K562 (cell line): Measurements from ENCODE around the gene UGT2A2. TPM values are rescaled to one million over a fixed set of nuclear protein-coding genes. Genes with fewer than 3 reads are reported as not detected.

Source experiments
- ATAC-seq: fragments of 200-7000 bp; cut with Tn5 transposase; 3 replicates; pipeline ENCODE4 v1.9.1; 2020; ENCODE audit warnings: moderate library complexity
- BruUV-seq: library from RNA; stranded (reverse); fragments of 400-500 nt; replicated peaks from 2 replicates; lab custom pipeline; 2021; lab: Mats Ljungman, UMichigan
- CTCF ChIA-PET: fragments of 300-600 bp; formaldehyde crosslinking; extraction: SDS; loops from one replicate; lab custom pipeline; 2021; ENCODE audit warnings: low intra/inter-chr PET ratio; lab: Yijun Ruan, JAX
- POLR2A ChIA-PET: fragments of 300-600, 350-650 bp; sonication (Branson Sonifier 250); formaldehyde crosslinking; extraction: SDS; loops from one replicate; lab custom pipeline; 2021; ENCODE audit warnings: antibody characterized with exemption, inconsistent platforms; lab: Yijun Ruan, JAX
- DNase-seq, 4 experiments: peaks; one replicate each; pipeline versions ENCODE4 v3.0.0 to v3.0.0-alpha.2; 2011 to 2018; ENCODE audit warnings: low spot score in 3 of 4, mixed read lengths in 3 of 4; ENCODE audit errors: extremely low read depth in 1 of 4
- FAIRE-seq: peaks from 2 replicates; lab custom pipeline; 2011; peaks lifted over from hg19 to GRCh38; lab: Jason Lieb, UNC
- H2AFZ ChIP-seq: 2 replicates; pipeline ENCODE4 v1.6.0; 2011; ENCODE audit warnings: low read depth, low read length, control low read depth, inconsistent platforms
- H3K27ac ChIP-seq: fragments of 200-600 bp; 3 replicates; pipeline ENCODE4 v1.8.0; 2011; ENCODE audit warnings: low read depth, mild to moderate bottlenecking, control low read depth, inconsistent platforms, low read length, moderate library complexity, mixed read lengths; ENCODE audit errors: extremely low read depth
- H3K27me3 ChIP-seq, 2 experiments: fragments of 300-600 bp in 1 of 2; 2 replicates in 1 of 2; 3 replicates in 1 of 2; pipeline versions ENCODE4 v1.6.0 to v1.8.0; 2011; ENCODE audit warnings: inconsistent platforms in 2 of 2, low read length in 2 of 2, mild to moderate bottlenecking in 1 of 2, mixed read lengths in 1 of 2, moderate library complexity in 1 of 2; ENCODE audit not compliant: control insufficient read depth in 2 of 2, insufficient read depth in 2 of 2
- H3K36me3 ChIP-seq: fragments of 300-600 bp; 3 replicates; pipeline ENCODE4 v1.8.0; 2011; ENCODE audit warnings: mild to moderate bottlenecking, low read length, inconsistent platforms; ENCODE audit not compliant: control insufficient read depth, insufficient read depth
- H3K4me1 ChIP-seq, 2 experiments: fragments of 200-600 bp in 1 of 2; replicated peaks in 1 of 2; 2 replicates in 1 of 2; 3 replicates in 1 of 2; pipeline versions ENCODE4 v1.5.1 to v1.8.0; 2011; ENCODE audit warnings: inconsistent platforms in 2 of 2, low read length in 2 of 2, mild to moderate bottlenecking in 1 of 2, mixed read lengths in 1 of 2, moderate library complexity in 1 of 2; ENCODE audit not compliant: control insufficient read depth in 2 of 2, insufficient read depth in 2 of 2
- H3K4me2 ChIP-seq: 2 replicates; pipeline ENCODE4 v1.6.1; 2011; ENCODE audit warnings: low read length, control low read depth, inconsistent platforms, mixed read lengths; ENCODE audit not compliant: insufficient read depth
- H3K4me3 ChIP-seq: fragments of 200-600 bp; sonication (generic), shearing (Covaris generic); 2 replicates; pipeline ENCODE4 v1.5.1; 2016; ENCODE audit warnings: control low read depth, inconsistent platforms
- H3K79me2 ChIP-seq: fragments of 200-600 bp; 3 replicates; pipeline ENCODE4 v1.8.0; 2011; ENCODE audit warnings: low read length, inconsistent platforms; ENCODE audit not compliant: control insufficient read depth, insufficient read depth
- H3K9ac ChIP-seq, 2 experiments: 2 replicates each; pipeline versions ENCODE4 v1.6.0 to v1.6.1; 2011; ENCODE audit warnings: low read depth in 2 of 2, low read length in 2 of 2, control low read depth in 1 of 2, inconsistent platforms in 1 of 2, mild to moderate bottlenecking in 1 of 2, mixed read lengths in 1 of 2; ENCODE audit not compliant: insufficient read depth in 1 of 2
- H3K9me1 ChIP-seq: one replicate; pipeline ENCODE4 v1.6.0; 2011; ENCODE audit warnings: inconsistent platforms, mild to moderate bottlenecking, low read length, moderate library complexity; ENCODE audit not compliant: control insufficient read depth, insufficient read depth
- H3K9me3 ChIP-seq: replicated peaks from 2 replicates; pipeline ENCODE4 v1.5.1; 2011; ENCODE audit warnings: low read depth, low read length, inconsistent platforms; ENCODE audit not compliant: control insufficient read depth, insufficient read depth
- H4K20me1 ChIP-seq: replicated peaks from 2 replicates; pipeline ENCODE4 v1.6.1; 2011; ENCODE audit warnings: low read length, inconsistent platforms, mixed read lengths; ENCODE audit not compliant: control insufficient read depth, insufficient read depth
- CHCHD3 ChIP-seq: fragments of 250-450 bp; sonication (Bioruptor Pico); IDR thresholded peaks from 2 replicates; pipeline ENCODE4 v2.1.2; 2022; ENCODE audit warnings: mild to moderate bottlenecking
- ETS2 ChIP-seq: IDR thresholded peaks from 2 replicates; pipeline ENCODE4 v1.6.1; 2016; ENCODE audit warnings: borderline replicate concordance, missing genetic modification characterization, mild to moderate bottlenecking, moderate library complexity, missing compliant biosample characterization; ENCODE audit not compliant: poor library complexity, severe bottlenecking
- HDAC8 ChIP-seq: fragments of 450-650 bp; IDR thresholded peaks from 2 replicates; pipeline ENCODE4 v1.6.1; 2016; ENCODE audit warnings: mild to moderate bottlenecking, missing genetic modification characterization, moderate library complexity, missing compliant biosample characterization
- HDGF ChIP-seq: fragments of 450-650 bp; IDR thresholded peaks from 2 replicates; pipeline ENCODE4 v1.6.1; 2016
- MED1 ChIP-seq: sonication (generic); formaldehyde crosslinking; IDR thresholded peaks from 2 replicates; pipeline ENCODE4 v1.8.1; 2023; ENCODE audit warnings: missing genetic modification reagents, borderline replicate concordance
- MTA3 ChIP-seq: fragments of 450-650 bp; formaldehyde crosslinking; IDR thresholded peaks from 2 replicates; pipeline ENCODE4 v1.6.1; 2017; ENCODE audit warnings: mild to moderate bottlenecking, borderline replicate concordance
- NUFIP1 ChIP-seq: fragments of 450-650 bp; IDR thresholded peaks from 2 replicates; pipeline ENCODE4 v1.6.1; 2018; ENCODE audit not compliant: partially characterized antibody
- POU5F1 ChIP-seq: fragments of 150-350 bp; IDR thresholded peaks from 2 replicates; pipeline ENCODE4 v1.6.1; 2014; ENCODE audit warnings: borderline replicate concordance, low read length, low read depth, mild to moderate bottlenecking; ENCODE audit not compliant: partially characterized antibody
- PYGO2 ChIP-seq: fragments of 450-650 bp; IDR thresholded peaks from 2 replicates; pipeline ENCODE4 v1.6.1; 2016; ENCODE audit warnings: mild to moderate bottlenecking, missing genetic modification characterization, moderate library complexity, missing compliant biosample characterization
- RBM14 ChIP-seq: fragments of 200-400 bp; formaldehyde crosslinking; IDR thresholded peaks from 2 replicates; pipeline ENCODE4 v1.6.1; 2018; ENCODE audit warnings: low read depth, mild to moderate bottlenecking, low read length, moderate library complexity, borderline replicate concordance; ENCODE audit not compliant: insufficient read depth
- SMAD1 ChIP-seq: fragments of 150-350 bp; IDR thresholded peaks from 2 replicates; pipeline ENCODE4 v1.6.1; 2014; ENCODE audit warnings: low read length, low read depth; ENCODE audit not compliant: partially characterized antibody
- STAG1 ChIP-seq: sonication (generic); formaldehyde crosslinking; IDR thresholded peaks from 2 replicates; pipeline ENCODE4 v1.5.0; 2020; ENCODE audit warnings: missing genetic modification reagents, borderline replicate concordance
- ZNF121 ChIP-seq: sonication (generic); formaldehyde crosslinking; conservative IDR thresholded peaks from 2 replicates; pipeline ENCODE4 v1.8.0; 2022; ENCODE audit warnings: missing genetic modification reagents
- WGBS: fragments of 100-300 bp; shearing (Covaris generic); methylation state at CpG from one replicate; pipeline ENCODE4 v1.1.6; 2016; ENCODE audit warnings: low coverage, mixed read lengths; ENCODE audit not compliant: insufficient coverage; ENCODE audit errors: missing lambda C conversion rate; 5-methylcytosine and 5-hydroxymethylcytosine counted together
- in situ Hi-C: fragments of 300-500 bp; cut with MboI; formaldehyde crosslinking; loops from 4 replicates; pipeline ENCODE4 v1.15.0; 2018; ENCODE audit warnings: inconsistent platforms, mixed read lengths
- intact Hi-C: fragments of 100-400 bp; cut with micrococcal nuclease; formaldehyde crosslinking; loops from 2 replicates; pipeline ENCODE4 v1.14.2; 2022
- polyA plus RNA-seq, 8 experiments: library from polyadenylated mRNA; depleted of rRNA in 4 of 8; stranded (reverse) in 5 of 8; unstranded in 3 of 8; fragments of >200 nt; fragmentation: Nextera tagmentation in 2 of 8; fragmentation: Illumina TruSeq in 1 of 8; extraction: Ambion mirVana in 2 of 8; extraction: Trizol in 1 of 8; gene quantifications; 2 replicates each; pipeline versions ENCODE4 v1.2.1 to v1.2.3, GENCODE V29; 2011 to 2014; ENCODE audit warnings: inconsistent platforms in 1 of 8, missing spikeins in 1 of 8
- total RNA-seq, 7 experiments: library from RNA; depleted of rRNA in 6 of 7; stranded (reverse); fragments of >200 nt in 6 of 7; fragmentation: Illumina TruSeq in 2 of 7; extraction: Trizol in 2 of 7; gene quantifications; 2 replicates each; pipeline versions ENCODE4 v1.2.1 to v1.2.3, GENCODE V29; 2011 to 2021; ENCODE audit warnings: low replicate concordance in 1 of 7
- TF ChIP-seq, protein P1 (sequence below), 2 experiments: fragments of 450-650 bp in 1 of 2; sonication (generic) in 1 of 2; formaldehyde crosslinking in 1 of 2; IDR thresholded peaks; 2 replicates each; pipeline versions ENCODE4 v1.7.1 to v1.9.0; 2016 to 2022; ENCODE audit warnings: inconsistent platforms in 1 of 2, mild to moderate bottlenecking in 1 of 2, missing genetic modification reagents in 1 of 2

Gene UGT2A2
- total and polyA plus RNA-seq, 9 of the 15 experiments (the other 6 are each of a cell fraction or from before 2014, with no cell fraction given), result not detected

GRCh38 chr4:69549651-69550050, 89.8 kb downstream of the UGT2A2 start:
- H3K4me1 ChIP-seq, result no peaks in the 10 kb centered on the region
- H3K9me3 ChIP-seq, result no peaks in the 10 kb centered on the region
- H4K20me1 ChIP-seq, result no peaks in the 10 kb centered on the region
- H2AFZ ChIP-seq, result no peak overlapping the region
- H3K27me3 ChIP-seq, result no peaks in the 10 kb centered on the region
- no peaks in the 10 kb centered on the region for H3K36me3 ChIP-seq
- no TSS peak for BruUV-seq
- ATAC-seq (no peak), DNase-seq (no peak), FAIRE-seq (no peak)
- in situ Hi-C loops (no loop called here), intact Hi-C loops (no loop called here)
- ChIA-PET CTCF (no interaction called here), POLR2A (no interaction called here)
- H3K4me2 ChIP-seq, result no peak overlapping the region
- no peak overlapping the region for H3K27ac ChIP-seq
- no peaks in the 10 kb centered on the region for H3K79me2 ChIP-seq
- WGBS, result 0% methylated on average over 2 of the region's 2 CpGs
- H3K9ac ChIP-seq, result no peak overlapping the region
- H3K4me3 ChIP-seq, result no peak overlapping the region
- H3K9me1 ChIP-seq, result no peaks in the 10 kb centered on the region
- no peak for TF ChIP-seq MTA3
- TF ChIP-seq HDGF, result no peak
- no peak for TF ChIP-seq RBM14
- no peak for TF ChIP-seq HDAC8
- TF ChIP-seq CHCHD3 (CRISPR knock-in tag), result no peak
- TF ChIP-seq MED1 (CRISPR knock-in tag), result no peak
- no peak for TF ChIP-seq POU5F1
- no peak for TF ChIP-seq STAG1 (CRISPR knock-in tag)
- no peak for TF ChIP-seq ETS2 (tag)
- TF ChIP-seq, protein P1, sequence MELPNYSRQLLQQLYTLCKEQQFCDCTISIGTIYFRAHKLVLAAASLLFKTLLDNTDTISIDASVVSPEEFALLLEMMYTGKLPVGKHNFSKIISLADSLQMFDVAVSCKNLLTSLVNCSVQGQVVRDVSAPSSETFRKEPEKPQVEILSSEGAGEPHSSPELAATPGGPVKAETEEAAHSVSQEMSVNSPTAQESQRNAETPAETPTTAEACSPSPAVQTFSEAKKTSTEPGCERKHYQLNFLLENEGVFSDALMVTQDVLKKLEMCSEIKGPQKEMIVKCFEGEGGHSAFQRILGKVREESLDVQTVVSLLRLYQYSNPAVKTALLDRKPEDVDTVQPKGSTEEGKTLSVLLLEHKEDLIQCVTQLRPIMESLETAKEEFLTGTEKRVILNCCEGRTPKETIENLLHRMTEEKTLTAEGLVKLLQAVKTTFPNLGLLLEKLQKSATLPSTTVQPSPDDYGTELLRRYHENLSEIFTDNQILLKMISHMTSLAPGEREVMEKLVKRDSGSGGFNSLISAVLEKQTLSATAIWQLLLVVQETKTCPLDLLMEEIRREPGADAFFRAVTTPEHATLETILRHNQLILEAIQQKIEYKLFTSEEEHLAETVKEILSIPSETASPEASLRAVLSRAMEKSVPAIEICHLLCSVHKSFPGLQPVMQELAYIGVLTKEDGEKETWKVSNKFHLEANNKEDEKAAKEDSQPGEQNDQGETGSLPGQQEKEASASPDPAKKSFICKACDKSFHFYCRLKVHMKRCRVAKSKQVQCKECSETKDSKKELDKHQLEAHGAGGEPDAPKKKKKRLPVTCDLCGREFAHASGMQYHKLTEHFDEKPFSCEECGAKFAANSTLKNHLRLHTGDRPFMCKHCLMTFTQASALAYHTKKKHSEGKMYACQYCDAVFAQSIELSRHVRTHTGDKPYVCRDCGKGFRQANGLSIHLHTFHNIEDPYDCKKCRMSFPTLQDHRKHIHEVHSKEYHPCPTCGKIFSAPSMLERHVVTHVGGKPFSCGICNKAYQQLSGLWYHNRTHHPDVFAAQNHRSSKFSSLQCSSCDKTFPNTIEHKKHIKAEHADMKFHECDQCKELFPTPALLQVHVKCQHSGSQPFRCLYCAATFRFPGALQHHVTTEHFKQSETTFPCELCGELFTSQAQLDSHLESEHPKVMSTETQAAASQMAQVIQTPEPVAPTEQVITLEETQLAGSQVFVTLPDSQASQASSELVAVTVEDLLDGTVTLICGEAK (IDR thresholded peaks at IDR 0.05), result no peak
- TF ChIP-seq, protein P1 (CRISPR knock-in tag; IDR thresholded peaks at IDR 0.05), result no peak
- TF ChIP-seq ZNF121, result no peak
- TF ChIP-seq PYGO2 (tag), result no peak
- TF ChIP-seq SMAD1, result no peak
- no peak for TF ChIP-seq NUFIP1
